GM12874 (cell line): ENCODE data around the gene ATE1.

Source experiments
- TF ChIP-seq, protein P1 (sequence below): IDR thresholded peaks from 2 replicates; pipeline ENCODE4 v1.5.1; 2011; ENCODE audit warnings: low read depth, mild to moderate bottlenecking, control low read depth, low read length, moderate library complexity; ENCODE audit not compliant: insufficient read depth

Gene ATE1

GRCh38 chr10:121774404-121774803 lies 153.4 kb downstream of the ATE1 start:
- TF ChIP-seq, protein P1, sequence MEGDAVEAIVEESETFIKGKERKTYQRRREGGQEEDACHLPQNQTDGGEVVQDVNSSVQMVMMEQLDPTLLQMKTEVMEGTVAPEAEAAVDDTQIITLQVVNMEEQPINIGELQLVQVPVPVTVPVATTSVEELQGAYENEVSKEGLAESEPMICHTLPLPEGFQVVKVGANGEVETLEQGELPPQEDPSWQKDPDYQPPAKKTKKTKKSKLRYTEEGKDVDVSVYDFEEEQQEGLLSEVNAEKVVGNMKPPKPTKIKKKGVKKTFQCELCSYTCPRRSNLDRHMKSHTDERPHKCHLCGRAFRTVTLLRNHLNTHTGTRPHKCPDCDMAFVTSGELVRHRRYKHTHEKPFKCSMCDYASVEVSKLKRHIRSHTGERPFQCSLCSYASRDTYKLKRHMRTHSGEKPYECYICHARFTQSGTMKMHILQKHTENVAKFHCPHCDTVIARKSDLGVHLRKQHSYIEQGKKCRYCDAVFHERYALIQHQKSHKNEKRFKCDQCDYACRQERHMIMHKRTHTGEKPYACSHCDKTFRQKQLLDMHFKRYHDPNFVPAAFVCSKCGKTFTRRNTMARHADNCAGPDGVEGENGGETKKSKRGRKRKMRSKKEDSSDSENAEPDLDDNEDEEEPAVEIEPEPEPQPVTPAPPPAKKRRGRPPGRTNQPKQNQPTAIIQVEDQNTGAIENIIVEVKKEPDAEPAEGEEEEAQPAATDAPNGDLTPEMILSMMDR: no peak

DNA sequence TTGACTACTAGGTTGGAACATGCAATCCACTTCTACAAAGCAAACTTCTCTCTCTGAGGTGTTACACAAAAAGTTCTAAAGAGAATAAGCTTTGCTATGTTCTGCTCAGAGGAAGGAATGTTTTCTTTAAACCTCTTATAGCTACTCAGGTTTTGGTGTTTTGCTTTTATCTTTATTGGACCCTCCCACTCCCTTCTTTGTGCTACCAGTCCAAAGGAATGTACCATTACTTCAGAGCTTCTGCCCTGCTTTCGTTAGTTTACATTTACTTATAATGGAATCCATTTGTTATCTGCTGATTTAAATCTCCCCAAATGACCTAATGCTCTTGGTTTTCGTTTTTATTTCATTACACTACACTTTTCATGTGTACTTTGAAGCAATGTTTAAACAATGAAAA lies 154.9 kb downstream of the ATE1 start:
- TF ChIP-seq, protein P1: no peak

- TF ChIP-seq, protein P1: no peak
Observed at GRCh38 chr10:121772406-121772805, 155.4 kb downstream of the ATE1 start.

DNA sequence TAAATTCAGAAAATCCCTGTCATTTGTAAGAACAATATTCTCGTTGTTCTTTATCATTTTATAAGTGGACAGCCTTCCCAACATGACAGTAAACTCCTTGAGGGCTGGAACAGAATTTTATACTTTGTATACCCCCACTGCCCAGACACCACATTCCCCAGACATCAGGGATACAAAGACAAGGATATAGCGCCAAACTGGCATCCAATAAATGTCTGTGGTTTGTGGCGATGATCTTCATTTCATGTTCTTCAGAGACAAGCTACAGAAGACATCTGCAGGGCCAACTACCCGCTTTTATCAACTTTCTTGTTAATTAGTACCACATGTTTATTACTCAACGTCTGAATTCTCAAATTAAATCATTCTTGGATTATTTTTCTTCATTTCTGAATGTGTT lies 155.9 kb downstream of the ATE1 start:
- TF ChIP-seq, protein P1: no peak

DNA sequence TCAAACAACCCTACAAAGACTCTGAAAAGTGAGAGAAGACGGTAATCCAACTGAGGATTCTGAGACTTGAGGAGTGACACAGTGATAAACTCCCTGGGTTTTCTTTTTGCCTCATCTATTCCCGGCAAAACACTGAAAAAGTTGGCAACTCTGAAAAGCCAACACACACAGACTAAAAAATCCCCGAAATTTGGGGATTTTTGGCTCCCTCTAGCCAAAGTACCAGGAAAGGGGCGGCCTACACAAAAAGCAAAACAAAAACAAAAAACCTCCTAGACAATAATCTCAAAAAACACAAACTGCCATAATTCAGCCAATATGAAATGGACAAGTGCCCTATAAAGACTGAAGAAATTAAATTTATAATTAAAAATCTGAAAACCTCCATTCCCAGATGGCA lies 161.4 kb downstream of the ATE1 start:
- TF ChIP-seq, protein P1: no peak

- TF ChIP-seq, protein P1: no peak
Observed at GRCh38 chr10:121765204-121765603, 162.6 kb downstream of the ATE1 start.

- TF ChIP-seq, protein P1: no peak
Observed at GRCh38 chr10:121764233-121764942, 163.4 kb downstream of the ATE1 start.
